ENCODE measurements around the gene GNA12.

Gene GNA12

DNA sequence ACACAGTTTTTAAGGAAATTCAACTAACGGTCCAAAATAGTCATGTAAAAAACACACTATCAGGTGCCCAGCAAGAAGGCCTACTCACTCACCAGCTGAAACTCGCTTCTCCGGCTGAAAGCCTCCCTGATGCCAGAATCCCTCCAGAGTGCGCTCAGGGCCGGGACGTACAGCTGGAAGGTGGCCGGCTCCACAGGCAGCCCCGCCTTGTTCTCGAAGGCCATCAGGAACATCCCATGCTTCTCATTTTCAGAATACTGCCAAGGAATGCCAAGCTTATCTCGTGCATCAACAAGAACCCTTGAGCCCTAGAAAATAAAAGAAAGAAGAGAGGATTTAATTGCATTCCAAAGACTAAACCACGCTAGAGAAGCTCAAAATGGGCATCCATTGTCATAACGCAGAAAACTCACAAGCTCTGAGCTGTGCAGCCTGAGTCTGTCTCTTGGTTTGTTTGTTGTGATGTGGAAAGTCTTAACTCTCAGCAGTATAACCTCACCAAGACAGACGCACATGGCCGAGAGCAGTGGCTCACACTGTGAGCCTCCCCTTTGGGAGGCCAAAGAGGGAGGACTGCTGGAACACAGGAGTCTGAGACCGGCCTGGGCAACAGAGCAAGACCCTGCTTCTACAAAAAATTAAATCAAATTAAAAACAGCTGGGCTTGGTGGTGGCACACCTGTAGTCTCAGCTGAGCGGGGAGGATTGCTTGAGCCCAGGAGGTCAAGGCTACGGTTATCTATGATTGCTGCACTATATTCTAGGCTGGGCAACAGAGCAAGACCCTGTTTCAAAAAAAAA lies 49.1 kb downstream of the GNA12 start:
- H3K4me3 ChIP-seq (replicated peaks; ENCODE audit: low read depth, low read length): no peak overlapping the region
- no peak for DNase-seq (ENCODE audit: low read depth)
- TF ChIP-seq, protein P1, sequence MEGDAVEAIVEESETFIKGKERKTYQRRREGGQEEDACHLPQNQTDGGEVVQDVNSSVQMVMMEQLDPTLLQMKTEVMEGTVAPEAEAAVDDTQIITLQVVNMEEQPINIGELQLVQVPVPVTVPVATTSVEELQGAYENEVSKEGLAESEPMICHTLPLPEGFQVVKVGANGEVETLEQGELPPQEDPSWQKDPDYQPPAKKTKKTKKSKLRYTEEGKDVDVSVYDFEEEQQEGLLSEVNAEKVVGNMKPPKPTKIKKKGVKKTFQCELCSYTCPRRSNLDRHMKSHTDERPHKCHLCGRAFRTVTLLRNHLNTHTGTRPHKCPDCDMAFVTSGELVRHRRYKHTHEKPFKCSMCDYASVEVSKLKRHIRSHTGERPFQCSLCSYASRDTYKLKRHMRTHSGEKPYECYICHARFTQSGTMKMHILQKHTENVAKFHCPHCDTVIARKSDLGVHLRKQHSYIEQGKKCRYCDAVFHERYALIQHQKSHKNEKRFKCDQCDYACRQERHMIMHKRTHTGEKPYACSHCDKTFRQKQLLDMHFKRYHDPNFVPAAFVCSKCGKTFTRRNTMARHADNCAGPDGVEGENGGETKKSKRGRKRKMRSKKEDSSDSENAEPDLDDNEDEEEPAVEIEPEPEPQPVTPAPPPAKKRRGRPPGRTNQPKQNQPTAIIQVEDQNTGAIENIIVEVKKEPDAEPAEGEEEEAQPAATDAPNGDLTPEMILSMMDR (IDR thresholded peaks at IDR 0.05; ENCODE audit: low read length, missing control alignments): no peak

DNA sequence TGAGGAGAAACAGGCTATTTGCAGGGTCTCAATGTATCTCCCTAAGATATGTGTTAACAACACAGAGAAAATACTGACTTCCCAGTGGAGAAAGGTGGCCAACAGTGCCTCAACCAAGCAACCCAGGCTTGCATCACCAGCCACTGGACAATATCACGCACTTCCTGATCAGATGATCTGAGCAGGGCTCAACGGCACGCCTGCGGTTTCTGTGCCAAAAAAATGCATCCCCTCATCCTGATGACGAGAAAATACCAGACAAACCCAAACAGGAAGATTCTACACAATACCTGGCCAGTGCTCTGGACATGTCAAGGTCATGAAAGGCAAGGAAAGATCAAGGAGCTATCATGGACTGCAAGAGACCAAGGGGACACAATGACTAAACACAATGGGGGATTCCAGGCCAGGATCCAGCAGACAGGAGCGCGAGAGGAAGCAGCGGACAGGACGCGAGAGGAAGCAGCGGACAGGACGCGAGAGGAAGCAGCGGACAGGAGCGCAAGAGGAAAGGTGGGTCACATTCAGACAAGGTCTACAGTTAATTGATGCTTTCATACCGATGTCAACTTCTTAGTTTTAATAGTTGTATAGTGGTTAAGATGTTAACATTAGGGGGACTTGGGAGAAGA lies 51.1 kb downstream of the GNA12 start:
- H3K4me3 ChIP-seq (replicated peaks; ENCODE audit: low read depth, low read length): no peak overlapping the region
- no peak for DNase-seq (ENCODE audit: low read depth)
- TF ChIP-seq, protein P1 (IDR thresholded peaks at IDR 0.05; ENCODE audit: low read length, missing control alignments): no peak

DNA sequence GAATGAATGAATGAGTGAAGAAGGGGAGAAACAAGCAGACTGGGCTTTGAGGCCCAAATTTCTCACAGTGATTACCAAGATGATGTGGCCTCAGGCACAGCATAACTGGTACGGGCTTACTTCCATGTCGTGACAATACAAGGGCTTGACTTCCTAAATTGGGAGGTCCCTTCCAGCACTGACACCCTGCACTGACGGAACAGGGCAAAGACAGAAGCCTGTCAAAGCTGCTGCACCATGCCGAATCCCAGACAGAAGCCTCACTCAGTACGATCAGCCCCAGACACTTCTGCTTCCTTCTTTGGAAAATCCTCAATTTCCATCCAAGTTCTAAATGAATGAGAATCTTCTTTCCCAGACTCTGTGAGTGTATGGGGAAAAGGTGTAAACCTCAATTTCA lies 51.9 kb downstream of the GNA12 start:
- H3K4me3 ChIP-seq (replicated peaks; ENCODE audit: low read depth, low read length): no peak overlapping the region
- TF ChIP-seq, protein P1 (IDR thresholded peaks at IDR 0.05; ENCODE audit: low read length, missing control alignments): no peak
- DNase-seq (ENCODE audit: low read depth): no peak

DNA sequence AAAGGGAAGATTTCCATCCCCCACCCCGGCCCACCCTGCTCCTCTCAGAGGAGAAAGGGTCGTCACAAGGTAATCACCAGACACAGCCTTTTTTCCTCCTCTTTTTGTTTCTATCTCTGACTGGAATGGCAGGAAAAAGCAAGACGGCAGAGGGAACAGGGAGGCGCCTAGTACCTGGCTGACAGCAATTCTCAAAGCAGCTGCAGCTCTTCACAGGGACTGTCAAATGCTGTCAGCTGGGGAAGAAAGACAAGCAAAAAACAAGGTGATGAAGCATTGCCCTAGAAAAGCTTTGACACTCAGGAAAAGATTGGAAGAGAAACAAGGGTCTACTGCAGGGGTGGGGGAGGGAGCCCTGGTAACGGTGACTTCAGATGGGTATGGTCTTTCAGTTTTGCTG lies 52.7 kb downstream of the GNA12 start:
- no peak for DNase-seq (ENCODE audit: low read depth)
- TF ChIP-seq, protein P1 (IDR thresholded peaks at IDR 0.05; ENCODE audit: low read length, missing control alignments): no peak
- no peak overlapping the region for H3K4me3 ChIP-seq (replicated peaks; ENCODE audit: low read depth, low read length)

DNA sequence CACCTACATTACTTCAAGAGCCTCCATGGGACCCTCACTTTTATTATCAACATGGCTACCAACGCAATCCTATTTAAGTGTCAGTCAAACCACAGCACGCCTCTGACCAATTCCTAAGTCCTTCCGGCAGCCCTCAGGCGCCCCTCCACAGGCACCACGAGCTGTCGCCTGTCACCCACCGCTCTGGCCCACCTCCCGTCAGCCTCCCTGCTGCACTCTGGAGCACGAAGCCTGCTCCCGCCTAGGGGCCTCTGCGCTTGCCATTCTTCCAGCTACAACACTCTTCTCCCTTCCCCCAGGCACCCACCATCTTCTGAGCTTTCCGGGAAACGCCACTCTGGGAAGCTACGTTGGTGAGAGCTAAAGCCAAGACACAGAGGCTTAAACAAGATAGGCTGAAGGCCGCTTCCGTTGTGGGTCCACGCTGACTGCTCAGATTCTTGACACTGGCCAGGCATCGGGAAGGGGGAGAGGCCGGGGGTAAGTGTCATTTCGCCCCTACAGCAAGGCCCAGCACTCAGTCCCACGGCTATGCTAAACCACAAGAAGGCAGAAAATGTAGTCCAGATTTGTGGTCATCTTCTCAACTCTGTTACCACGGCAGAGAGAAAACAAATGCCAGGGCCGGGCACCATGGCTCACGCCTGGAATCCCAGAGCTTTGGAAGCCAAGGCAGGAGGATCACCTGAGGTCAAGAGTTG lies 56.7 kb downstream of the GNA12 start:
- H3K4me3 ChIP-seq (replicated peaks; ENCODE audit: low read depth, low read length): no peak overlapping the region
- TF ChIP-seq, protein P1 (IDR thresholded peaks at IDR 0.05; ENCODE audit: low read length, missing control alignments): no peak
- DNase-seq (ENCODE audit: low read depth): no peak

DNA sequence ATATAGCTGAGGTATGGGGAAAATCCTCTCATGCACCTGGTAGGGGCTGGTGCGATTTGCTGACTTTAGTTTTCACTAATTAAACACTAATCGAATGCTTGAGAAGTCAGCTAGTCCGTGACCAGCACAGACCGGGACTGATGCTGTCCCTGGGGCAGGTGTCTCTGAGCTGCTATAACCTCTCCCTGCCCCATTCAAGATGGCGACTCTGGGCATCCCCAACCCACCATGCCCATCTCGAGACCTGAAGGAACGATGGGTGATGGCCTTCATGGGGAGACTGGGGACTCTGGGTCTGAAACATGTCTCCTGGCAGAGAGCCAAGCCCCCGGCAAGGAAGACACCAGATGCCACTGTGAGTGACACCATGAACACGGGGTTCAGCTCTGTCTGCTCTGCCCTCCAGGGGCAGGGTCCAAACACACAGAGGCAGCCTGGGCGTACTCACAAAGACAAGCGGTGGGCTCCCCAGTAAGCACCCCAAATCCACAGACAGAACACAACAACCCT lies 57.4 kb downstream of the GNA12 start:
- DNase-seq (ENCODE audit: low read depth): no peak
- H3K4me3 ChIP-seq (replicated peaks; ENCODE audit: low read depth, low read length): no peak overlapping the region
- TF ChIP-seq, protein P1 (IDR thresholded peaks at IDR 0.05; ENCODE audit: low read length, missing control alignments): no peak
